Neural progenitor cell (in vitro differentiated cells): ENCODE data around the gene UTY.

Source experiments
- EZH2 ChIP-seq: fragments of 200-600 bp; sonication (generic); IDR thresholded peaks from 2 replicates; pipeline ENCODE4 v1.6.1; 2017; ENCODE audit warnings: antibody characterized with exemption, mild to moderate bottlenecking, moderate library complexity
- EZH2phosphoT487 ChIP-seq: fragments of 200-600 bp; sonication (generic); IDR thresholded peaks from 2 replicates; pipeline ENCODE4 v1.6.1; 2017; ENCODE audit warnings: antibody characterized with exemption
- TF ChIP-seq, protein P1 (sequence below): fragments of 200-600 bp; sonication (generic); IDR thresholded peaks from 2 replicates; pipeline ENCODE4 v1.5.1; 2017; ENCODE audit warnings: antibody characterized with exemption, mild to moderate bottlenecking

DNA sequence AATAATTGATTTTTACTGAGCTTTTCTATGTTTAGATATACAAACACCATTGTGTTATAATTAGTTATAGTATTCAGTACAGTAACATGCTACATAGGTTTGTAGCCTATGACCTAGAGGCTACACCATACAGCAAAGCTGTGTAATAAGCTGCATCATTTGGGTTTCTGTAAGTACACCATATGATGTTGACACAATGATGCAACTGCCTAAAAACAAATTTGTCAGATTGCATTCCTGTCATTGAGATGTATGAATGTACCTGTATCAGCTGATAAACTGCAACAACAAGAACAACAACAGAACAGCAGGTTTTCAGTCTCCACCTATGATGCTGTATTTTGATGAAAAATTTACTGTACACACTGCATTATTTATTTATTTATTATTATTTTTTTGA is 64.3 kb downstream of the UTY start:
- TF ChIP-seq, protein P1, sequence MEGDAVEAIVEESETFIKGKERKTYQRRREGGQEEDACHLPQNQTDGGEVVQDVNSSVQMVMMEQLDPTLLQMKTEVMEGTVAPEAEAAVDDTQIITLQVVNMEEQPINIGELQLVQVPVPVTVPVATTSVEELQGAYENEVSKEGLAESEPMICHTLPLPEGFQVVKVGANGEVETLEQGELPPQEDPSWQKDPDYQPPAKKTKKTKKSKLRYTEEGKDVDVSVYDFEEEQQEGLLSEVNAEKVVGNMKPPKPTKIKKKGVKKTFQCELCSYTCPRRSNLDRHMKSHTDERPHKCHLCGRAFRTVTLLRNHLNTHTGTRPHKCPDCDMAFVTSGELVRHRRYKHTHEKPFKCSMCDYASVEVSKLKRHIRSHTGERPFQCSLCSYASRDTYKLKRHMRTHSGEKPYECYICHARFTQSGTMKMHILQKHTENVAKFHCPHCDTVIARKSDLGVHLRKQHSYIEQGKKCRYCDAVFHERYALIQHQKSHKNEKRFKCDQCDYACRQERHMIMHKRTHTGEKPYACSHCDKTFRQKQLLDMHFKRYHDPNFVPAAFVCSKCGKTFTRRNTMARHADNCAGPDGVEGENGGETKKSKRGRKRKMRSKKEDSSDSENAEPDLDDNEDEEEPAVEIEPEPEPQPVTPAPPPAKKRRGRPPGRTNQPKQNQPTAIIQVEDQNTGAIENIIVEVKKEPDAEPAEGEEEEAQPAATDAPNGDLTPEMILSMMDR, result no peak
- TF ChIP-seq EZH2 (no peak), EZH2phosphoT487 (no peak)
